IPS-NIHi7 (cell line): ENCODE data around the gene APH1A.
"Not testable (repeated sequence)": the region's sequence is repeated elsewhere in the genome, so short reads cannot be mapped to it uniquely, and the experiment has no call there.

Experiments used
- DNase-seq: peaks from one replicate; pipeline ENCODE4 v3.0.0; 2012; ENCODE audit warnings: mixed read lengths; ENCODE audit errors: extremely low spot score

Gene APH1A

GRCh38 chr1:150268705-150269403, at the start of gene APH1A:
APH1A (minus strand) TSS chr1:150269016; CDS start chr1:150268810, 206 bp downstream.
- peak; percentile 99 for DNase-seq

DNA sequence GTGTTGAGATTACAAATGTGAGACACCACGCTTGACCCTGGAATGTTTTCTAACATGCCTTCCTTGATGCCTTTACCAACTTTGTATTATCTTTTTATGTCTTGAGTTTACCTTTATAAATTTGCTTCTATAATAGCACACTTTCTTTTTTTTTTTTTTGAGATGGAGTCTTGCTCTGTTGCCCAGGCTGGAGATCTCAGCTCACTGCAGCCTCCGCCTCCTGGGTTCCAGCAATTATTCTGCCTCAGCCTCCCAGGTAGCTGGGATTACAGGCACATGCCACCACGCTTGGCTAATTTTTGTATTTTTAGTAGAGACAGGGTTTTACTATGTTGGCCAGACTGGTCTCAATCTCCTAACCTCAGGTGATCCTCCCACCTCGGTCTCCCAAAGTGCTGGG, 45.9 kb upstream of the APH1A start:
- DNase-seq = not testable (repeated sequence)

DNA sequence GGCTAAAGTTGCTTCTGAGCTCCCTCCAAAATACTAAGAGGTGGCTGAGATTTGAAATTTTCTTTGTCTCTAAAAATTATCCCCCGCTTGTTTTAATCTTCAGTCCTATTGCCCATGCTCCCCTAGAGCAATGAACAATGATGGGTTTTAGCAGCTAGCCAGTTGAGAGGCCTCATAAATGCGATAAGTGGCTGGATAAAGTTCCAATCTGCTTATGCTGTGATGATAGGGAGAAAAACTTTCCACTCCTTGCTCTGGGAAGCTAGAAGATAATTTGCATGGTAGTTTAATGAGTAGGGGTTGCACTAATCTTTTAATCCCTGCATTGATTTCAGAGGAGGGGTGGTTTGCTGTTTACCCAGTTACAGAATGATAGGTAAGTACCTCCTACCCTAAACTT, 42.9 kb upstream of the APH1A start:
- DNase-seq = no peak

DNA sequence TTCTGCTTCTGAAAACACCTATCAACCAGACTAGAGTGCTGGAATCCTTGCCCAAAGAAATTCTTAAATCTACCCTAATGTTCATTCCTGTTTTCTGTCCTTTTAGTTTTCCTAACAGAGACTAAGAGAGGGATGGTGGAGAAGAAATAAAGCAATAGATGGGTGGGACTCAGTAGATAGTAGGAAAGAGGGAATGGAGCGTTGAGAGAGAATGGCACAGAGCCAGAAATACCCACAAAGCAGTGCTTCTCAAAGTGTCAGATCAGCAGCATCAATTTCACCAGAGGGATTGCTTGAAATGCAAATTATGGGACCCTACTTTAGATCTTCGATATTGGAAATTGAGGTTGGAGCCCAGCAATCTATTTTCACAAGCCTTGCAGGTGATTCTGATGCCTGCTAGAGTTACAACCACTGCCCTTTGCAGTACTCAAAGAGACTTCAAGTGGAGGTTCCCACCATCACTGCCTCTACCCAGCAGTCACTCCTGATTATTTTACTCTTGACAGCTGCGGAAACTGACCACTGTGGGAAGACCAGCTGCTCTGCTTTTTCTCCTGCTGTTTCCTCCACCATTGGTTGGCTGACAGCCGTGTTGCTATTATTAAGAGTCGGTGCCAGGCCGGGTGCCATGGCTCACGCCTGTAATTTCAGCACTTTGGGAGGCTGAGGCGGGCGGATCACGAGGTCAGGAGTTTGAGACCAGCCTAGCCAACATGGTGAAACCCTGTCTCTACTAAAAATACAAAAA, 41.1 kb upstream of the APH1A start:
- DNase-seq = no peak

DNA sequence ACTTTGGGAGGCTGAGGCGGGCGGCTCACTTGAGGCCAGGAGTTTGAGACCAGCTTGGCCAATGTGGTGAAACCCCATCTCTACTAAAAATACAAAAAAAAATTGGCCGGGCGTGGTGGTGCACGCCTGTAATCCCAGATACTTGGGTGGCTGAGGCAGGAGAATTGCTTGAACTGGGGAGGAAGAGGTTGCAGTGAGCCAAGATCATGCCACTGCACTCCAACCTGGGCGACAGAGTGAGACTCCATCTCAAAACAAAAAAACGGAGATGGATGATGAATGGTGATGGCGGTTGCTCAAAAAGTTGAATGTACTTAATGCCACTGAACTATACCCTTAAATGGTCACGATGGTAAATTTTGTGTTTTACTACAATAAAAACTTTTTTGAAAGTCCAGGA, 39.8 kb upstream of the APH1A start:
- DNase-seq = not testable (repeated sequence)

GRCh38 chr1:150302902-150303301, 34.1 kb upstream of the APH1A start:
- no peak for DNase-seq

GRCh38 chr1:150302338-150302737, 33.5 kb upstream of the APH1A start:
- DNase-seq = no peak

DNA sequence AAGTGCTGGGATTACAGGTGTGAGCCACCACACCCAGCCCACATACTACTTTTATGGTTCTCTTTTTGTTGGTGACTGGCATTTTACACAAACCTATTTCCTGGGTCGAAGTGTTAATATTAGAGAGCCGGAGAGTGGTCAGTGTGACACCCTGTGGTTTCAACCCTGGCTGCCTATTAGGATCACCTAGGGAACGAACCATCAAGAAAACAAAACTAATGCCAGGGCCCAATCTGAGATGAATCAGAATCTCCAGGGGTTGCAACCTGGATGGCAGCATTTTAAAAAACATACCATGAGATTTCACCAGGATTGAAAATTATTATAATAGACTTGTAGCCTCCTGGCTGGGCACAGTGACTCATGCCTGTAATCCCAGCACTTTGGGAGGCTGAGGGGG, 30.9 kb upstream of the APH1A start:
- no peak for DNase-seq

DNA sequence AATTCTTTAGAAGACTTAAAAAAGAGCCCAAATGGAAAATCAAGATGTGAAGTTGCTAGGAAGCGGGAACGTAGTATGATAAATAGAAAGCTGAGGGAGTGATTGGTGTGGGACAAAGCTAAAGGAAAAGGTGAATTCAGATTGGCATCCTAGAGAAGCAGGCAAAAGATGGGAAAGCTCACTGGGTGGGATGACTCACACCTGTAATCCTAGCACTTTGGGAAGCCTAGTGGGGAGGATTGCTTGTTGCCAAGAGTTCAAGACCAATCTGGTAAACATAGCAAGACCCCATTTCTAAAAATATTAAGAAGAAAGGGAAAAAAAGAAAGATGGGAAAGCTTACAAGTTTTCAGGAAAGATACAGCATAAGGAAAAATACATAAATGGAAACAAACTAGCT, 26.7 kb upstream of the APH1A start:
- no peak for DNase-seq

DNA sequence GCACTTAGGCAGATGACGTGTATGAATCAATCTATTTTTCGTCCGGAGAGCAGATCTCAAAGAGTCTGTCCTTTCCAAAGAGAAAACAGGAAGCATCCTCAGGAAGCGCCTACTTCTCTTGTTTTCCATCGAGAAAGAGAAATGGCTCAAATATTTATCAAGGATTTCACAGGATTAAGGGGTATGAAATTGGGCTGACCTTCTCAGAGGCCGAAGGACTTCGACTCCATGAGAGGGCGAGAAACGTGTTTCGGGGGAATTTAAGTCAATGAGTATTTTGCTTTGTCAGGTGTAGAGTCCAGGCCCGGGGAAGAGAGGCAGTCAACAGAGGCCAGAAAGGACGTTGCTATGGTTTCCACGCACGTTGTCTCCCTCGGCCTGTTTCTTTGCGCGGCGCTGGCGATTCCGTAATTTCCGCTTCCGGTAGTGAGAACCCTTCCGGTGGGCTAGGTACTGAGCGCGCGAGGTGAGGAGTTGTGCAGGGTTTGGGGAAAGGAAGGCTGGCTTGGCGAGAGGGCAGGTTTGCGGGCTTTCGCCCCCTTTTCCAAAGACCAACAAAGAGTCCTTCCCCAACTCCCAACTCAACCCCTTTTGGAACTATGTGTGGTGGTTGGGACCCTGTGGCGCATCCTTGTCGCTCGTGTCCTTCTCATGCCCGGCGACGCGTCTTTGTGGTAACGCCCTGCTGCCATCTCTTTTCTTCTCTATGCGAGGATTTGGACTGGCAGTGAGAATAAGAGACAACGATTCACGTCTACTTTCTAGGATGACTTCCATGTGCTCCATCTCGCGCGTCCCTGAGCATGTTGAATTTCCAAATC, 24.8 kb upstream of the APH1A start, which contains the start of gene MRPS21:
MRPS21 (plus strand) TSS at position 429 of the 821 bp plus-strand sequence. CDS start 506 bp downstream, outside the sequence.
- DNase-seq = peak; percentile 85

GRCh38 chr1:150288822-150289221, 20.0 kb upstream of the APH1A start:
- DNase-seq = no peak

DNA sequence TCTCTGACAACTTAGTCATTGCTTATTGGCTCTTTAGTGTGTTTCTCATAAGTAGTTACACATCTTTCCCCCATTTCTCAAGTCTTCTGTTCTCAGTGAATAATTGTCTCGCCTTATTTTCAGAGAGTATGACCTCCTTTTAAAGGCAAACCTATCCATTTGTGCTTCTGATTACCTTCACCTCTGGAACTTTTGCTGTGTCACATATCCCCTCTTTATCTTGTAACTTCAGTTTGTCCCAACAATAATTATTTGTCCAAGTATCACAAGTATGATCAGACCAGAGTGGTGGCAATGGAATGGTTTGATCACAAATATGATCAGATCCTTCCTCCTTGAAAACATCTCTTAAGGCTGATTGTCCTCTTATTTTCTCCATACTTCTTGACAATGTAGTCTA, 19.6 kb upstream of the APH1A start:
- DNase-seq = no peak

GRCh38 chr1:150283260-150283659, 14.4 kb upstream of the APH1A start:
- DNase-seq = no peak

DNA sequence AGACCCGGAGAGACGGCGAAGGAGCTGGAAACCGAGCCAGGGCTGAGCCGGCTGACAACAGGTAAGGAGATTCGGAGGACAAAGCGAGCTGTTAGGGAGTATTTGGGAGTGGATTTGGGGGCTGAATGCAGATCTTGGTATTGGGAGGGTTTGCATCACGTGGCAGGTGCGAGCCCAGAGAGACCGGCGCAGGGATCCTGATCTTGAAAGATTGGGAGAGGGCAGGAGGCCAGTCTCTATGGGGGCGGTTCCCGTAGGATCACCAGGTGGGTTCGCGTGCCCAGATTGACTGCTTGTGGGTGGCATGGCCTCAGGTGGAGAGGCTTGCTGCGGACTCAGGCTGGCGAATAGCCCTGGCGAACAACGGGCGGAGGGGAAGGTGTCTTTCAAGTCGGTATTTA, 13.7 kb upstream of the APH1A start:
- DNase-seq = no peak

GRCh38 chr1:150281758-150282557, 13.1 kb upstream of the APH1A start, which contains the start of gene CIART:
CIART (plus strand) TSS chr1:150282554; CDS start chr1:150283268, 714 bp downstream.
- peak; percentile 90 for DNase-seq

- peak; percentile 54 for DNase-seq
Measured at GRCh38 chr1:150281221-150281757, 12.5 kb upstream of the APH1A start.

- no peak for DNase-seq
Measured at GRCh38 chr1:150280138-150280707, 11.4 kb upstream of the APH1A start.

DNA sequence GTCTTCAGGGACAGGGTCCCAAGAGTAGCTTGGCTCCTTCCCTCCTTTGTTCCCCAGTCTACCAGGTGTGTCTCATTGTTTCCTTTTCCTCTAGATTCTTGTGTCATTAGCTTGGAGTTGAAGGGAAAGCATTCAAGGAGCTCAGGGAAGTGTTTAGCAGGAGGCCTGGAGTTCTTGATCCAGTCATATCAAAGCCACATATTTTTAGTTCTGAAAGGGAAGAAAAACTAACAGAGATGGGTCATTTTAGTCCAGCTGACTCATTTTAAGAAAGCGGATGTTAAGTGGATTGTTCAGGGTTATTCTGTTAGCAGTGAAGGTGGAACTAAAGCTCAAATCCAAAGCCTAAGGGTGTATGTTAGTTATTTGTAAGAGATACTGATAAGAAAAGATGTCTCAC, 4.5 kb upstream of the APH1A start:
- no peak for DNase-seq

- DNase-seq = no peak
Measured at GRCh38 chr1:150271291-150271959, 2.6 kb upstream of the APH1A start.

DNA sequence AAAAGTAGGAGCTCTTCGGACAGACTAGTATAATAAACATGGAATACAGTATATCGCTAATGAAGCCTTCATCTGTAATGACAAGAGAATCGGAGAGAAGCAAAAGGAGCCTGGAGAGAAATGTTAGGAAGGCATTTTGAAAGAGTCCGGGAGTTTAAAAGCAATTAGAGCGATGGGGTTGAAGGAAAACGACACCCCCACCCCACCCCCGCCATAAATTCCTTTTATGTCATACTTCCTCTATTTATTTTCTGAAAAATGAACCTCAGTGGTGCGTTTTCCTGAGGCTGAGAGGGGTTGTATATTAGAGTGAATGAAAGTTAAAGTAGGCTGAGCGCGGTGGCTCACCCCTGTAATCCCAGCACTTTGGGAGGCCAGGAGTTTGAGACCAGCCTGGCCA, 635 bp upstream of the APH1A start:
- DNase-seq = no peak
